ENCODE data around the gene ABCB8.

GRCh38 chr7:150979713-150980390, 48.4 kb upstream of the ABCB8 start:
- TF ChIP-seq EZH2 (IDR thresholded peaks at IDR 0.05; ENCODE audit: insufficient read depth, poor library complexity, severe bottlenecking) (no peak), EZH2phosphoT487 (IDR thresholded peaks at IDR 0.05; ENCODE audit: insufficient read depth, low read depth) (no peak)
